Spleen (tissue), 11 donors: ENCODE results near the gene COL5A1. TPM values are rescaled to one million over a fixed set of nuclear protein-coding genes. Genes with fewer than 3 reads are reported as not detected.

Source experiments
- DNase-seq: peaks from one replicate; pipeline ENCODE4 v3.0.0-alpha.2; 2020
- H3K27ac ChIP-seq, 8 donors: fragments of 200-600 bp; sonication (generic) in 7 of 8; 1 replicate in 4 of 8; 2 replicates in 4 of 8; pipeline versions ENCODE4 v1.5.0 to v1.8.0; 2016 to 2021; ENCODE audit warnings: inconsistent platforms in 4 of 8, mild to moderate bottlenecking in 4 of 8, moderate library complexity in 1 of 8
- H3K27me3 ChIP-seq, 7 donors: fragments of 200-600 bp; sonication (generic) in 6 of 7; replicated peaks in 1 of 7; 1 replicate in 4 of 7; 2 replicates in 3 of 7; pipeline versions ENCODE4 v1.5.0 to v1.8.0; 2016 to 2021; ENCODE audit warnings: inconsistent platforms in 3 of 7, mild to moderate bottlenecking in 1 of 7
- H3K36me3 ChIP-seq, 6 donors: fragments of 200-600 bp; sonication (generic) in 5 of 6; 1 replicate in 4 of 6; 2 replicates in 2 of 6; pipeline versions ENCODE4 v1.5.0 to v1.8.0; 2016 to 2021; ENCODE audit warnings: inconsistent platforms in 2 of 6
- H3K4me1 ChIP-seq, 6 donors: fragments of 200-600 bp; sonication (generic) in 5 of 6; 1 replicate in 3 of 6; 2 replicates in 3 of 6; pipeline versions ENCODE4 v1.5.0 to v1.8.0; 2016 to 2021; ENCODE audit warnings: inconsistent platforms in 3 of 6
- H3K4me3 ChIP-seq, 8 donors: fragments of 200-600 bp; sonication (generic) in 7 of 8; 1 replicate in 4 of 8; 2 replicates in 4 of 8; pipeline versions ENCODE4 v1.5.0 to v1.8.0; 2016 to 2021; ENCODE audit warnings: inconsistent platforms in 4 of 8, mild to moderate bottlenecking in 4 of 8, moderate library complexity in 2 of 8
- H3K9me3 ChIP-seq, 8 donors: fragments of 200-600 bp; sonication (generic) in 7 of 8; 1 replicate in 4 of 8; 2 replicates in 4 of 8; pipeline versions ENCODE4 v1.5.0 to v1.8.0; 2016 to 2021; ENCODE audit warnings: inconsistent platforms in 4 of 8
- CTCF ChIP-seq, 11 experiments: fragments of 200-600 bp in 7 of 11; fragments of 450-650 bp in 4 of 11; sonication (generic) in 4 of 11; IDR thresholded peaks in 8 of 11; conservative IDR thresholded peaks in 3 of 11; 1 replicate in 7 of 11; 2 replicates in 4 of 11; pipeline versions ENCODE4 v1.4.0 to v1.8.0; 2016 to 2021; ENCODE audit warnings: antibody characterized with exemption in 11 of 11, inconsistent platforms in 4 of 11, mild to moderate bottlenecking in 1 of 11
- POLR2A ChIP-seq, 3 donors: fragments of 450-650 bp; IDR thresholded peaks; one replicate each; pipeline ENCODE4 v1.5.1; 2017; ENCODE audit warnings: antibody characterized with exemption in 3 of 3, mild to moderate bottlenecking in 1 of 3
- POLR2AphosphoS5 ChIP-seq, 3 donors: sonication (generic); formaldehyde crosslinking; IDR thresholded peaks; one replicate each; pipeline ENCODE4 v1.5.1; 2017; ENCODE audit warnings: antibody characterized with exemption in 3 of 3
- WGBS, 5 donors: extraction: QIAGEN DNeasy Blood & Tissue Kit in 3 of 5; methylation state at CpG; one replicate each; pipeline versions ENCODE4 v1.1.5 to v1.1.7; 2013 to 2018; 5-methylcytosine and 5-hydroxymethylcytosine counted together
- intact Hi-C: fragments of 100-400 bp; cut with DNase I; formaldehyde crosslinking; loops from one replicate; pipeline ENCODE4 v1.15.0; 2023; ENCODE audit warnings: low total_unique reads
- polyA plus RNA-seq, 3 donors: library from polyadenylated mRNA; stranded (reverse); fragments of 200-250 nt; gene quantifications; one replicate each; pipeline ENCODE4 v1.2.1, GENCODE V29; 2013
- total RNA-seq, 7 donors: library from RNA; depleted of rRNA in 3 of 7; stranded (reverse); fragments of >200 nt in 3 of 7; fragmentation: NEBNext Ultra II Directional in 4 of 7; extraction: Animal tissue kit (Norgen Biotek cat#: 25700) in 4 of 7; gene quantifications; one replicate each; pipeline versions ENCODE4 v1.1.0 to v1.2.1, GENCODE V29; 2016 to 2021
- donor health status: healthy with polysubstance abuse.
- donor health status: DM: no; HTN: no; CAD: no; lungs with moderate emphysema.
- donor health status: DM: no; HTN: no; CAD: no.
- donor health status: Bipolar disorder and iron deficiency.
- donor health status: healthy.
- donor health status: DM: no; HTN: no; CAD: no.
- donor health status: DM: yes; HTN: yes; CAD: no.

The COL5A1 gene
- total and polyA plus RNA-seq, 10 donors, result 2.6 to 50.6 (median 23.7) TPM

DNA sequence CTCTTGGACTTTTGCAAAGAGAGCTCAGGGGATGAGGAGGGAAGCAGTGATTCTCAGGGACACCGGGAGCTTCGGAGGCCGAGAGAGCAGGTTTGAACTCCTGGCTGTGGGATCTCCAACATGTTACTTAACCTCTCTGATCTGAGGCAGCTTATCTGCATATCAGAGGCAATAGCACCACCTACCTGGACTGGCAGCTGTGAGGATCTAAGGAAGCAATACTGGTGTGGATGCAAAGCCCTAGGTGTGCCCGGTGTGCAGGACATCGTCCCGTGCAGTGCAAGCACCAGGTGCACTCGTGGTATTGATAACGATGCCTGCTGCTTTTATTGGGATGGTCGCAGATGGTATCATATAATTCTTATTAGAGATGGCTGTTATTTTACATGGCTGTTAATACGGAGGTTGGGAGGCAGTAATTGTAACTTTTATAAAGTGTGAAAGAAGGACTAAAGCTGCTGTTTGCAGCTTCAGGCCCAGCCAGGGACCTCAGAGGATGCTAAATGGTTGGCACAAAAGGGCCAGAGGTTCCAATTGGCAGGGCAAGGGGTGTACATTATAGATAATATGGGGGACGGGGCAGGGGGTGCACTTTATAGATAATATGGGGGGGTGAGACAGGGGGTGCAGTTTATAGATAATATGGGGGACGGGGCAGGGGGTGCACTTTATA, 14.9 kb downstream of the COL5A1 start:
- H3K27ac ChIP-seq, result no peak overlapping the region
- no peaks in the 10 kb centered on the region for H3K27me3 ChIP-seq
- H3K36me3 ChIP-seq, result no peaks in the 10 kb centered on the region
- peaks cover 0 to 5% (median 0%) of the 10 kb centered on the region in 6 donors for H3K4me1 ChIP-seq
- H3K4me3 ChIP-seq, result no peak overlapping the region
- intact Hi-C loops, result no loop called here
- peak; percentile 4 for DNase-seq
- TF ChIP-seq POLR2AphosphoS5 (IDR thresholded peaks at IDR 0.05) (no peak), CTCF (IDR thresholded peaks at IDR 0.05 in 8 of 11, conservative IDR thresholded peaks at IDR 0.05 in 3 of 11) (no peak)
- peaks cover 0 to 20% (median 16%) of the 10 kb centered on the region in 8 donors for H3K9me3 ChIP-seq
- WGBS, 5 donors, result 67 to 82% (median 81%) methylated on average over 11 to 12 of the region's 12 CpGs

- H3K9me3 ChIP-seq, result peaks cover 0 to 24% (median 17%) of the 10 kb centered on the region in 8 donors
- WGBS, 5 donors, result 80 to 87% (median 87%) methylated on average over 20 of the region's 20 CpGs
- intact Hi-C loops, result no loop called here
- no peak overlapping the region for H3K27ac ChIP-seq
- peak; percentile 24 for DNase-seq
- peaks cover 0 to 5% (median 0%) of the 10 kb centered on the region in 6 donors for H3K4me1 ChIP-seq
- no peaks in the 10 kb centered on the region for H3K27me3 ChIP-seq
- TF ChIP-seq CTCF (IDR thresholded peaks at IDR 0.05 in 8 of 11, conservative IDR thresholded peaks at IDR 0.05 in 3 of 11) (no peak), POLR2A (IDR thresholded peaks at IDR 0.05) (no peak), POLR2AphosphoS5 (IDR thresholded peaks at IDR 0.05) (no peak)
- no peak overlapping the region for H3K4me3 ChIP-seq
- H3K36me3 ChIP-seq, result no peaks in the 10 kb centered on the region
Observed at GRCh38 chr9:134657666-134658377, 16.2 kb downstream of the COL5A1 start.

GRCh38 chr9:134658378-134658955, 16.9 kb downstream of the COL5A1 start:
- TF ChIP-seq CTCF (IDR thresholded peaks at IDR 0.05 in 8 of 11, conservative IDR thresholded peaks at IDR 0.05 in 3 of 11) (no peak), POLR2AphosphoS5 (IDR thresholded peaks at IDR 0.05) (no peak), POLR2A (IDR thresholded peaks at IDR 0.05) (no peak)
- Histone ChIP-seq H3K36me3 (no peaks in the 10 kb centered on the region), H3K9me3 (peaks cover 0 to 24% (median 17%) of the 10 kb centered on the region in 8 donors), H3K27ac (no peak overlapping the region), H3K4me1 (peaks cover 0 to 10% (median 0%) of the 10 kb centered on the region in 6 donors), H3K27me3 (no peaks in the 10 kb centered on the region), H3K4me3 (no peak overlapping the region)
- WGBS, 5 donors, result 79 to 88% (median 85%) methylated on average over 14 to 19 of the region's 19 CpGs
- peak; percentile 62 for DNase-seq
- intact Hi-C loops, result no loop called here

DNA sequence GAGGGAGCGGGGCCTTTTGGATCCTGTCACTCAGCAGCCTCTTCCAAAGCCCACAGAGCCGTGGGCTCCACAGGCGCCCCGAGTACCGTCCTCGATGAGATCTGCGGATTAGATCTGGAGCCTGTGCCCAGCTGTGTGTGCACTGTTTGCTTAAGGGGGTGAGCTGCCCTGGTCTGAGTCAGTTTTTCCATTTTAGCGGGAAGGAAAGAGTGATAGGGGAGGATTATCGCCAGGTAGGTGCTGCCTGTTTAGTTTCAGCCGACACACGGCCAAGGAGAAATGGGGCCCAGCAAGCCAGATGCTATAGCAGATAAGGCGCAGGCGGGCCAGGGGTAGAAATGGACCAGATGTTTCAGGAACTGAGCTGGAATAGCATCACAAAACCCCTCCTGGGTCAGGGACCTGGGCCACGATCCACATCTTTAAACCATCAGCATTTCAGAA, 18.1 kb downstream of the COL5A1 start:
- peaks cover 0 to 15% (median 0%) of the 10 kb centered on the region in 6 donors for H3K4me1 ChIP-seq
- intact Hi-C loops, result no loop called here
- H3K27ac ChIP-seq, result peak overlapping the region in 1 of 8 donors; percentile 2
- 84 to 88% (median 86%) methylated on average over 10 to 14 of the region's 14 CpGs for WGBS, 5 donors
- no peak for TF ChIP-seq POLR2AphosphoS5 (IDR thresholded peaks at IDR 0.05)
- peak; percentile 52 for DNase-seq
- H3K27me3 ChIP-seq, result no peaks in the 10 kb centered on the region
- no peak overlapping the region for H3K4me3 ChIP-seq
- H3K9me3 ChIP-seq, result peaks cover 0 to 24% (median 17%) of the 10 kb centered on the region in 8 donors
- no peaks in the 10 kb centered on the region for H3K36me3 ChIP-seq
